ENCODE data around the gene ZNF532.
"Not testable (repeated sequence)": the region's sequence is repeated elsewhere in the genome, so short reads cannot be mapped to it uniquely, and the experiment has no call there.

Gene ZNF532

GRCh38 chr18:58864146-58865032 is at the start of gene ZNF532:
Gene ZNF532 (plus strand): TSS chr18:58864877. CDS start in a region left out here.
- DNase-seq = peak; percentile 86

GRCh38 chr18:58819051-58819450 is 45.6 kb upstream of the ZNF532 start:
- DNase-seq = no peak

DNA sequence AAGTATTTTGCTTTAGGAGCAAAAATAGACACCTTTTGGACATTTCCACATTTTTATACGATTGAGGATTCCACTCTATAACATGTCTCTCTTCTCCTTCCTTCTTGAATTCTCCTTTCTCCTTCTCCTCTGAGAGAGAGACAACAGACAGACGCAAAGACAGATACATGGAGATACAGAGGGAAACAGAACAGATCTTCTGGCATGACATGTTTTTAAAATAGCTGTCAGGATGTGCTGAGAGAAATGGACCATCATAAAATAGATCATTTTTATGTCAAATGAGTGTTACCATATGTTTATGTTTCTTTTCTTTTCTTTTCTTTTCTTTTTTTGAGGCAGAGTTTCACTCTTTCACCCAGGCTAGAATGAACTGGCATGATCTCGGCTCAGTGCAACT is 44.4 kb upstream of the ZNF532 start:
- DNase-seq = no peak

DNA sequence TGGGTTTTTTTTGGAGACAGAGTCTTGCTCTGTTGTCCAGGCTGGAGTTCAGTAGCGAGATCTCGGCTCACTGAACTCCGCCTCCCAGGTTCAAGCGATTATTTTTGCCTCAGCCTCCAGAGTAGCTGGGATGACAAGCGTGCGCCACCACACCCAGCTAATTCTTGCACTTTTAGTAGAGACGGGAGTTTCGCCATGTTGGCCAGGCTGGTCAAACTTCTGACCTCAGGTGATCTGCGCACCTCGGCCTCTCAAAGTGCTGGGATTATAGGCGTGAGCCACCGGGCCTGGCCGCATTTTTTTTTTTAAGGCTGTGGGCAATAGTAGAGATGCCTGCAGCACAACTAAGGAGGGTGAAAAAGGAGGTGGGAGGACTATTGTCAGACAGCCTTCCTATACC is 41.7 kb upstream of the ZNF532 start:
- DNase-seq = no peak

DNA sequence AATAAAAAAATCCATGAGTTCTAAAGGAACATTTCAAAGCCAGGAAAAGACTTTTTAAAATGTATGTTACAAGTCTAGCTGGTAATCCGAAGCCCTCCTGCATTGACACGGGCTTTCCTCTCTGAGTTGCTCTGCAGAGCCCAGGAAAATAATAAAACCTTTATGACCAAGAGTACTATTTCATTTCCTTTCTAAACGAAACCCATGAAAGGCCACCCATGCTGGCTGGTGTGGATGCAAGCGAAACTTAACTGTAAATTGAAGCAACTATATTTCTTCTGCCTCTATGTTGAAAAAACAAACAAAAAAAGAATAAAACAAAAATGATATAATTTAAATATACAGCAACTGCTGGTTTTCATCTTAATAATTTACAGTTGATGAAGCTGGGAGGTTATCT is 41.3 kb upstream of the ZNF532 start:
- no peak for DNase-seq

DNA sequence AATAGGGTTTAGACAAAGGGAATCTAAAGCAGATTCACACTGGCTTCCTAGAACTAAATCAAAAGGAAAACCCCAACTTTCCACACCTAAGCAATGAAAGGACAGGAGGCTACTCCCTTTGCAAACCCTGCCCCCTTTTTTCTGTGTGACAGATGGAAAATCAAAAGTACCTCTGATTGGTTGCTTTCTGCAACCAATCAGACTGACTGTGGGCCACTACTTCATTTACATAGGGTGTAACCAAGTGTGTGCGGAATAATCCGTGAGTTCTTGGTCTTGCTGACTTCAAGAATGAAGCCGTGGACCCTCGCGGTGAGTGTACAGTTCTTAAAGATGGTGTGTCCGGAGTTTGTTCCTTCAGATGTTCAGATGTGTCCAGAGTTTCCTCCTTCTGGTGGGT is 37.8 kb upstream of the ZNF532 start:
- not testable (repeated sequence) for DNase-seq

GRCh38 chr18:58827428-58827827 is 37.2 kb upstream of the ZNF532 start:
- DNase-seq = no peak

GRCh38 chr18:58827886-58828285 is 36.8 kb upstream of the ZNF532 start:
- DNase-seq = no peak

DNA sequence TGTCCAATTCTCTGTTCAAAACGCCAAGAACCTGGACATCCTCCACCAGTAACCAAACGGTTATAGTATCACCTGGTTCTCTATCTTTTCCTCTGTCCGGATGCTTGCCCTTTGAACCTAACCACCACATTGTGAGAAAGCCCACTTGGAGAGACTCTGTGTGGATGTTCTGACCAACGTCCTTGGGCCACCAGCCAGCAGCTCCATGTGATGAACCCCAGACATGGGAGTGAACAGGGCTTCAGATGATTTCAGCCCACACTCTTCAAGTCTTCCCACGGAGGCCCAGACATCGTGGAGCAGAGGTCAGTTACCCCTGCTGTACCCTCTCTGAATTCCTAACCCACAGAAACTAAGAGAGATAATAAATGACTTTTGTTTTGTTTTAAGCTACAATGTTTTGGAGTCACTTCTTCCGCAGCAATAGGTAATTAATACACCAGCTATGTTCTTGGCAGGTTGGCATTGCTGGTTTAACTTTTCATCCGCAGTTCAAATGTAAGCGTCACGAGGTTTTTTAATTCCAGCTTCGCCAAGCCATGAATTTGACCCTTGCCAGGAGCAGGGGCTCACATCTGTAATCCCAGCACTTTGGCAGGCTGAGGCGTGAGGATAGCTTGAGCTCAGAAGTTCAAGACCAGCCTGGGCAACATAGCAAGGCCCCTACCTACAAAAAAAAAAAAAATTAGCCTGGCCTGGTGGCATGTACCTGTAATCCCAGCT is 36.1 kb upstream of the ZNF532 start:
- DNase-seq = no peak

- no peak for DNase-seq
Observed at GRCh38 chr18:58829263-58829662, 35.4 kb upstream of the ZNF532 start.

GRCh38 chr18:58829886-58830285 is 34.8 kb upstream of the ZNF532 start:
- not testable (repeated sequence) for DNase-seq

- peak; percentile 53 for DNase-seq
Observed at GRCh38 chr18:58831606-58832005, 33.1 kb upstream of the ZNF532 start.

- no peak for DNase-seq
Observed at GRCh38 chr18:58838165-58838860, 26.4 kb upstream of the ZNF532 start.

DNA sequence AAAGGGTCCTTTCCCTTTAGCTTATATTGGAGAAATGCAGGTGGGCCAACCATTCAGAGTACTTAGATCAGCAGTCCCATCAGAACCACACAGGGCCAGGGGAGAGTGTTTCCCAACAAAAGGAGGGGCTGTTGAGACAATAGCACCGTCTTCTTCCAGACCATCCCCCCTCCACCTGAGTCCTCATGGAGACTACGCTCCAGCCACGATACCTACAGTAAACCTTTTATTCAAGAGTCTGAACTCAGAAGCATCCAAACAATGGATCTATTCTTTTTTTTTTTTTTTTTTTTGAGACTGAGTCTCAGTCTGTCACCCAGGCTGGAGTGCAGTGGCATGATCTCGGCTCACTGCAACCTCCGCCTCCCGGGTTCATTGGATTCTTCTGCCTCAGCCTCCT is 25.7 kb upstream of the ZNF532 start:
- no peak for DNase-seq

- DNase-seq = no peak
Observed at GRCh38 chr18:58842978-58843687, 21.5 kb upstream of the ZNF532 start.

GRCh38 chr18:58843688-58844035 is 21.0 kb upstream of the ZNF532 start:
- no peak for DNase-seq

DNA sequence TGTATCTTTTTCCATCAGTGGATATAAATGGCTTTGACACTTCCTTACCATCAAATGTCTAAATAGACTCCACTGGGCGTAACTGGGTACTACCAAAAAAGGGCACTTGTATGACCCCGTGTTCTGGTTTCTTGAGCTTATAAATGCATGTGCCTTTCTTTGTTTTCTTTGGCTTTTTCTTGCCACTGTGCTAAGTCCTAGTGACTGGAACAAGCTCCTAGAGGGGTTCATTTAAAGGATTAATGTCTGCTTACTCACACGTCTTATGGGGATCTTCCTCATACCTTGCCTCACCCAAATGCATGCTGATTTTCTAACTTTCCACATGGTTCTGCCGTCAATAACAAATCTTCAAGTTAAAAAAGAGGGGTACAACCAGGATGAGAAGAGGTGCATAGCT is 19.8 kb upstream of the ZNF532 start:
- no peak for DNase-seq

DNA sequence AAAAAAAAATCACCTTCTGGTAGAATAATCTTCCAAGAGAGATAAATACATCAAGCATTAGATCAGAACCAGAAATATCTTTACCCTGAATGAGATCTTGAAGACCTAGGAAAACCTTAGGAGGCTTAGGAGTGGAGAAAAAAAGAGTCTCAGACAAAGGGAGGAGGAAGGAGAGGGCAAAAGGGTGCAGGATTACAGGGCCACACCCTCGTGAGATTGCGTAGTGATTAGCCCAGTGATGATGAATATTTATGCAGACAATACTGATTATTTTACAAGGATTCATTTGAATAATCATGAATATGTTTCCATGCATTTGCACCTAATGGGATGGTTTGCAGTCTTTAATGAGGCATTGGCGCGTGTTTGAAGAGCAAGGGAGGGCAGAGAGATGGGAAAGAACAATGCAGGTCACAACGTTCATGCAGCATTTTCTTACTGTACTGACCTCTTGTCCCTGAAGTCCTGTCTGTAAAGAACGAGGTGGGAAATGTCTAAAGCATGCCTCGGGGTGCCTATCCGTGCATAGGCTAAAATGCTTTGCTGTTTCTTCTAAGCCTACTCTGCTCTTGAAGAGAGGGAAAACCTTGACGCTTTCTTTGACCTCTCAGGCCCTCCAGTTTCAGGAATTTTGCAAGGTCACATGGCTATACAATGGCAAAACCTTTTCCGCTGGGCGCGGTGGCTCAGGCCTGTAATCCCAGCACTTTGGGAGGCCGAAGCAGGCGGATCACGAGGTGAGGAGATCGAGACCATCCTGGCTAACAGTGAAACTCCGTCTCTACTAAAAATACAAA is 18.6 kb upstream of the ZNF532 start:
- no peak for DNase-seq

- no peak for DNase-seq
Observed at GRCh38 chr18:58847383-58848071, 17.1 kb upstream of the ZNF532 start.

DNA sequence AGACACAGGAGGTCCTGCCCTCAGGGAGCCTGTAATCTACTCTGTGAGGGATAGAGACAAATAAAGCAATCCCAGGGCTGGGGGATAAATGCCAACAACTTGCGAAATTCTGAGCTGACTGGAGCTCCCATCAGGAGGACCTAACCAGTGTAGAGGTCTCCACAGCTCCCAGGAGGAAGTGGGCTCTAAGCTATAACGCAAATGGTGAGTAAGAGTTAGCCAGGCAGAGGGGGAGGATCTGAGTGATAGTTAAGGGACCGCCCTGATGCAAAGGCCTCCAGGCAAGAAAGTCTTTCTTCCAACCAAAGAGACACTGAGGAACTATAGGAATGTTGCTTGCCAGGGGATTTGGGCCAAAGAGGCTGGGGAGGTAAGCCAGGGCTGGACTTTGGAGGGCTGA is 16.0 kb upstream of the ZNF532 start:
- DNase-seq = peak; percentile 76

- no peak for DNase-seq
Observed at GRCh38 chr18:58850786-58851469, 13.7 kb upstream of the ZNF532 start.

All from fibroblast of skin of right quadriceps (primary cell).